ENCODE measurements around the gene PDIA2. TPM values are rescaled to one million over a fixed set of nuclear protein-coding genes. Genes with fewer than 3 reads are reported as not detected.

PDIA2 gene
- total and polyA plus RNA-seq, 7 donors, result 0.60 to 5.5 (median 0.82) TPM; not detected in 1

- DNase-seq, result no peak
- TF ChIP-seq POLR2A (IDR thresholded peaks at IDR 0.05), result no peak
- TF ChIP-seq, protein P1, sequence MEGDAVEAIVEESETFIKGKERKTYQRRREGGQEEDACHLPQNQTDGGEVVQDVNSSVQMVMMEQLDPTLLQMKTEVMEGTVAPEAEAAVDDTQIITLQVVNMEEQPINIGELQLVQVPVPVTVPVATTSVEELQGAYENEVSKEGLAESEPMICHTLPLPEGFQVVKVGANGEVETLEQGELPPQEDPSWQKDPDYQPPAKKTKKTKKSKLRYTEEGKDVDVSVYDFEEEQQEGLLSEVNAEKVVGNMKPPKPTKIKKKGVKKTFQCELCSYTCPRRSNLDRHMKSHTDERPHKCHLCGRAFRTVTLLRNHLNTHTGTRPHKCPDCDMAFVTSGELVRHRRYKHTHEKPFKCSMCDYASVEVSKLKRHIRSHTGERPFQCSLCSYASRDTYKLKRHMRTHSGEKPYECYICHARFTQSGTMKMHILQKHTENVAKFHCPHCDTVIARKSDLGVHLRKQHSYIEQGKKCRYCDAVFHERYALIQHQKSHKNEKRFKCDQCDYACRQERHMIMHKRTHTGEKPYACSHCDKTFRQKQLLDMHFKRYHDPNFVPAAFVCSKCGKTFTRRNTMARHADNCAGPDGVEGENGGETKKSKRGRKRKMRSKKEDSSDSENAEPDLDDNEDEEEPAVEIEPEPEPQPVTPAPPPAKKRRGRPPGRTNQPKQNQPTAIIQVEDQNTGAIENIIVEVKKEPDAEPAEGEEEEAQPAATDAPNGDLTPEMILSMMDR (IDR thresholded peaks at IDR 0.05), result no peak
- TF ChIP-seq POLR2AphosphoS5 (IDR thresholded peaks at IDR 0.05), result no peak
- TF ChIP-seq EP300 (IDR thresholded peaks at IDR 0.05), result no peak
- Histone ChIP-seq H3K4me3 (no peak overlapping the region), H3K9me3 (no peaks in the 10 kb centered on the region), H3K4me1 (no peaks in the 10 kb centered on the region), H3K27ac (no peak overlapping the region), H3K36me3 (peaks cover 40 to 68% (median 47%) of the 10 kb centered on the region in 4 donors), H3K27me3 (no peaks in the 10 kb centered on the region)
- 95% methylated on average over 29 of the region's 29 CpGs for WGBS, 2 donors
- intact Hi-C loops (cut with DNase I), result no loop called here
Observed at GRCh38 chr16:262121-262745, 20.7 kb upstream of the PDIA2 start.

DNA sequence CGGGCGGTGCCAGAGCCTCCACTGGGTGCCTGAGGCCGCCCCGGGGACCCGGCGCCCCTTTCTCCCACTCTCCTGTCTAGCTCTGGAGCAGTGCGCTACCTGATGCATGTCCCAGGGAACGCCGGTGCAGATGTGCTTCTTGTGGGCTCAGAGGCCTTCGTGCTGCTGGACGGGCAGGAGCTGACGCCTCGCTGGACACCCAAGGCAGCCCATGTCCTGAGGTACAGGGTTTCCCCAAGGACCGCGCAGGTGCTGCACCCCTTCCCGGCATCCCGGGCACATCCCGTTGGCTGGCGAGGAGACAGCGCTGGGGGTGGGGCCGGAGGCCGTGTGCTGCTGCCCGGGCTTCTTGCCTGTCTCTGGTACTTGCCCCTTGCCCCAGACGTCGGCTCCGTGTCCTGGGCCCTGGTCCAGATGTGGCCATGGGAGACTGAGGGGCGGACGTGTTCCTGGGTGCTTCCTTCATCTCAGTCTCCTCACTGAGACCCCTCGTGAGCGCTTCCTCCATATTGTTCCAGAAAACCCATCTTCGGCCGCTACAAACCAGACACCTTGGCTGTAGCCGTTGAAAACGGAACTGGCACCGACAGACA is 19.7 kb upstream of the PDIA2 start:
- H3K4me3 ChIP-seq, result no peak overlapping the region
- H3K36me3 ChIP-seq, result peaks cover 40 to 68% (median 47%) of the 10 kb centered on the region in 4 donors
- no peaks in the 10 kb centered on the region for H3K27me3 ChIP-seq
- no peaks in the 10 kb centered on the region for H3K4me1 ChIP-seq
- TF ChIP-seq, protein P1 (IDR thresholded peaks at IDR 0.05), result no peak
- TF ChIP-seq POLR2AphosphoS5 (IDR thresholded peaks at IDR 0.05) (no peak), EP300 (IDR thresholded peaks at IDR 0.05) (no peak), POLR2A (IDR thresholded peaks at IDR 0.05) (no peak)
- no peak for DNase-seq
- intact Hi-C loops (cut with DNase I), result no loop called here
- no peak overlapping the region for H3K27ac ChIP-seq
- WGBS, 2 donors, result 94 to 97% methylated on average over 35 of the region's 35 CpGs
- no peaks in the 10 kb centered on the region for H3K9me3 ChIP-seq

GRCh38 chr16:263944-264343 is 19.0 kb upstream of the PDIA2 start:
- 92 to 94% methylated on average over 17 of the region's 17 CpGs for WGBS, 2 donors
- DNase-seq, result no peak
- Histone ChIP-seq H3K4me3 (no peak overlapping the region), H3K36me3 (peaks cover 40 to 63% (median 47%) of the 10 kb centered on the region in 4 donors), H3K27ac (no peak overlapping the region), H3K4me1 (no peaks in the 10 kb centered on the region), H3K27me3 (no peaks in the 10 kb centered on the region), H3K9me3 (no peaks in the 10 kb centered on the region)
- intact Hi-C loops (cut with DNase I), result no loop called here
- no peak for TF ChIP-seq EP300 (IDR thresholded peaks at IDR 0.05)
- no peak for TF ChIP-seq POLR2A (IDR thresholded peaks at IDR 0.05)
- TF ChIP-seq POLR2AphosphoS5 (IDR thresholded peaks at IDR 0.05), result no peak
- TF ChIP-seq, protein P1 (IDR thresholded peaks at IDR 0.05), result no peak

DNA sequence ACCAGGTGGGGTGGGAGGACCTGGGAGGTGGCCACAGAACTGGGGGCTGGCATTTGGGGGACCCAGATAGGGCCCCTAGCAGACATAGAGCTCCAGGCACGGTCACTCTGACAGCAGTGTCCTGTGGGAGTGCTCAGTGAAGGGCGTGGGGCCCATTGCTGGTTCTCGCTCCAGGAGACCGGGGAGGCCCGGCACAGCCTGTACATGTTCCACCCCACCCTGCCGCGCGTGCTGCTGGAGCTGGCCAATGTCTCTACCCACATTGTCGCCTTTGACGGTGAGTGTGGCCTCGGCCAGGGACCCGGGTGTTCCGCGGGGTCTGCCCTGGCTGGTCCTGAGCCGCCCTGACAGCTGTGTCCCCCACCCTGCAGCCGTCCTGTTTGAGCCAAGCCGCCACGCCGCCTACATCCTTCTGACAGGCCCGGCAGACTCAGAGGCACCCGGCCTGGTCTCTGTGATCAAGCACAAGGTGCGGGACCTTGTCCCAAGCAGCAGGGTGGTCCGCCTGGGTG is 18.5 kb upstream of the PDIA2 start:
- H3K27me3 ChIP-seq, result no peaks in the 10 kb centered on the region
- no peaks in the 10 kb centered on the region for H3K4me1 ChIP-seq
- H3K36me3 ChIP-seq, result peaks cover 40 to 57% (median 45%) of the 10 kb centered on the region in 4 donors
- no peak overlapping the region for H3K4me3 ChIP-seq
- intact Hi-C loops (cut with DNase I), result no loop called here
- H3K9me3 ChIP-seq, result no peaks in the 10 kb centered on the region
- DNase-seq, result no peak
- no peak overlapping the region for H3K27ac ChIP-seq
- 92 to 93% methylated on average over 23 of the region's 23 CpGs for WGBS, 2 donors
- TF ChIP-seq POLR2AphosphoS5 (IDR thresholded peaks at IDR 0.05), result no peak

DNA sequence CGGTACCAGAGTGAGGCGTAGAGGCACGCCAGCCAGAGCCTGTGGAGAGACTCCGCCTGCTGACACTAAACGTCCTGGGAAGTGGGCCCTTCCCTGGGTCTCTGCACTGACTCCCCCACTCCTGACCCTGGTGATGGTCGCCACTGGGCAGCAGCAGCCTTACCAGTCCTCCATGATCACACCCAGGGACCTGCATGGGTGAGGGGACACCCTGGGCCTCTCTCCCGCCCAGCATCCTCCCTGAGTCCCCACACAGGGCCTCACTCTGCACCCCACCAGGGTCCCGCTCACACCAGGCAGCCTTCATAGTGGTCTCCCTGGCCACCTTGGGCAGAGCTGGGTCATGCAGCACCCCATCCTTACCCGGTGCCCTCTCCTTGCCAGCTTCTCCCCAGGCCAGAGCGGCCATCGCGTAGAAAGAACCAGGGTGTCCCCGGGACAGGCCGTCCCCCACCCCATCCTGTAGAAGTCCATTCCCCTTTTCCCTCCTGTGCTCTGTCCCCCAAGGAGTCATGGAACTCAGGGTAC is 17.9 kb upstream of the PDIA2 start:
- no peak overlapping the region for H3K27ac ChIP-seq
- no peaks in the 10 kb centered on the region for H3K4me1 ChIP-seq
- intact Hi-C loops (cut with DNase I), result no loop called here
- 90 to 94% methylated on average over 14 of the region's 14 CpGs for WGBS, 2 donors
- H3K36me3 ChIP-seq, result peaks cover 36 to 52% (median 39%) of the 10 kb centered on the region in 4 donors
- H3K4me3 ChIP-seq, result no peak overlapping the region
- no peaks in the 10 kb centered on the region for H3K9me3 ChIP-seq
- no peaks in the 10 kb centered on the region for H3K27me3 ChIP-seq
- no peak for DNase-seq
- TF ChIP-seq POLR2AphosphoS5 (IDR thresholded peaks at IDR 0.05), result no peak
- no peak for TF ChIP-seq EP300 (IDR thresholded peaks at IDR 0.05)
- TF ChIP-seq, protein P1 (IDR thresholded peaks at IDR 0.05), result no peak
